Neuronal stem cell (in vitro differentiated cells): ENCODE data around the gene TMEM178A.

Experiments used
- DNase-seq: peaks from one replicate; pipeline ENCODE4 v3.0.0-alpha.2; 2013; ENCODE audit warnings: low spot score
- H2AFZ ChIP-seq: one replicate; pipeline ENCODE4 v1.6.1; 2013; ENCODE audit warnings: mild to moderate bottlenecking, low read length, inconsistent platforms
- H2AK5ac ChIP-seq: 2 replicates; pipeline ENCODE4 v1.6.1; 2013; ENCODE audit warnings: low read depth, mild to moderate bottlenecking, inconsistent platforms, low read length, moderate library complexity, mixed read lengths
- H2BK120ac ChIP-seq: 2 replicates; pipeline ENCODE4 v1.6.1; 2013; ENCODE audit warnings: low read depth, mild to moderate bottlenecking, inconsistent platforms, low read length, moderate library complexity, mixed read lengths
- H2BK12ac ChIP-seq: one replicate; pipeline ENCODE4 v1.6.1; 2013; ENCODE audit warnings: low read length, inconsistent platforms
- H2BK15ac ChIP-seq: 2 replicates; pipeline ENCODE4 v1.6.1; 2013; ENCODE audit warnings: mild to moderate bottlenecking, low read length, inconsistent platforms, mixed read lengths
- H2BK5ac ChIP-seq: one replicate; pipeline ENCODE4 v1.6.1; 2013; ENCODE audit warnings: inconsistent platforms, mild to moderate bottlenecking, low read length, moderate library complexity
- H3K14ac ChIP-seq: one replicate; pipeline ENCODE4 v1.6.1; 2013; ENCODE audit warnings: low read length, inconsistent platforms
- H3K18ac ChIP-seq: 2 replicates; pipeline ENCODE4 v1.6.1; 2013; ENCODE audit warnings: low read length, inconsistent platforms
- H3K23ac ChIP-seq: 2 replicates; pipeline ENCODE4 v1.6.1; 2013; ENCODE audit warnings: low read depth, mild to moderate bottlenecking, mixed read lengths, low read length, inconsistent platforms; ENCODE audit not compliant: poor library complexity
- H3K27ac ChIP-seq: replicated peaks from 3 replicates; pipeline ENCODE4 v1.5.1; 2013; ENCODE audit warnings: low read length, inconsistent platforms
- H3K27me3 ChIP-seq, 3 experiments: 2 replicates each; pipeline ENCODE4 v1.6.1; 2013; ENCODE audit warnings: low read length in 3 of 3, mild to moderate bottlenecking in 2 of 3, inconsistent platforms in 1 of 3, low read depth in 1 of 3, mixed read lengths in 1 of 3, moderate library complexity in 1 of 3; ENCODE audit not compliant: control insufficient read depth in 3 of 3, insufficient read depth in 3 of 3
- H3K36me3 ChIP-seq, 2 donors: replicated peaks in 1 of 2; 2 replicates each; pipeline ENCODE4 v1.6.1; 2013; ENCODE audit warnings: low read length in 2 of 2; ENCODE audit not compliant: control insufficient read depth in 2 of 2, insufficient read depth in 2 of 2
- H3K4ac ChIP-seq: 2 replicates; pipeline ENCODE4 v1.6.1; 2013; ENCODE audit warnings: inconsistent platforms, mild to moderate bottlenecking, low read length, moderate library complexity
- H3K4me1 ChIP-seq, 2 donors: 1 replicate in 1 of 2; 2 replicates in 1 of 2; pipeline ENCODE4 v1.6.1; 2013; ENCODE audit warnings: low read length in 2 of 2, low read depth in 1 of 2; ENCODE audit not compliant: control insufficient read depth in 2 of 2, insufficient read depth in 1 of 2
- H3K4me2 ChIP-seq: one replicate; pipeline ENCODE4 v1.6.1; 2013; ENCODE audit warnings: mild to moderate bottlenecking, low read length, inconsistent platforms; ENCODE audit not compliant: insufficient read depth, poor library complexity, severe bottlenecking
- H3K4me3 ChIP-seq, 2 donors: 2 replicates each; pipeline ENCODE4 v1.5.1; 2013; ENCODE audit warnings: low read length in 2 of 2, mild to moderate bottlenecking in 2 of 2, inconsistent platforms in 1 of 2, moderate library complexity in 1 of 2
- H3K79me1 ChIP-seq: one replicate; pipeline ENCODE4 v1.6.1; 2013; ENCODE audit warnings: low read depth, mild to moderate bottlenecking, inconsistent platforms, low read length, moderate library complexity
- H3K9ac ChIP-seq: one replicate; pipeline ENCODE4 v1.6.1; 2013; ENCODE audit warnings: mild to moderate bottlenecking, low read depth, low read length, inconsistent platforms; ENCODE audit not compliant: poor library complexity
- H3K9me3 ChIP-seq, 2 donors: replicated peaks in 1 of 2; 2 replicates each; pipeline versions ENCODE3 to v1.6.1; 2013; ENCODE audit warnings: low read length in 2 of 2, mild to moderate bottlenecking in 2 of 2, inconsistent platforms in 1 of 2, low read depth in 1 of 2, mixed read lengths in 1 of 2, moderate library complexity in 1 of 2; ENCODE audit not compliant: control insufficient read depth in 2 of 2, insufficient read depth in 1 of 2
- H4K8ac ChIP-seq: one replicate; pipeline ENCODE4 v1.6.1; 2013; ENCODE audit warnings: low read depth, mild to moderate bottlenecking, inconsistent platforms, low read length, moderate library complexity
- H4K91ac ChIP-seq: one replicate; pipeline ENCODE4 v1.6.1; 2013; ENCODE audit warnings: low read length, low read depth, mild to moderate bottlenecking, inconsistent platforms; ENCODE audit not compliant: poor library complexity
- WGBS, 2 donors: extraction: QIAGEN DNeasy Blood & Tissue Kit; methylation state at CpG; one replicate each; pipeline ENCODE4 v1.1.7; 2013; ENCODE audit warnings: missing lambda C conversion rate in 2 of 2, mixed read lengths in 1 of 2; ENCODE audit not compliant: insufficient read length in 2 of 2, insufficient replicate concordance in 1 of 2; ENCODE audit errors: extremely low coverage in 2 of 2; 5-methylcytosine and 5-hydroxymethylcytosine counted together

The TMEM178A gene

GRCh38 chr2:39671604-39672003 lies 5.9 kb downstream of the TMEM178A start:
- Histone ChIP-seq H3K4me2 (no peak overlapping the region), H4K8ac (no peak overlapping the region), H3K9me3 (peaks cover 0 to 31% of the 10 kb centered on the region in 2 donors), H2AFZ (no peak overlapping the region), H2BK15ac (no peak overlapping the region), H2BK12ac (no peak overlapping the region), H2BK120ac (no peak overlapping the region), H3K23ac (no peak overlapping the region), H3K4me1 (peaks cover 2 to 14% of the 10 kb centered on the region in 2 donors), H4K91ac (no peak overlapping the region), H3K27ac (no peak overlapping the region), H2AK5ac (no peak overlapping the region), H3K4ac (no peak overlapping the region), H3K9ac (no peak overlapping the region), H3K36me3 (peaks cover 0 to 44% of the 10 kb centered on the region in 2 donors), H3K4me3 (no peak overlapping the region), H3K27me3 (peaks cover 0 to 12% (median 0%) of the 10 kb centered on the region in 3 experiments), H2BK5ac (no peak overlapping the region), H3K79me1 (no peaks in the 10 kb centered on the region), H3K14ac (no peak overlapping the region), H3K18ac (no peak overlapping the region)
- no peak for DNase-seq
- no CpG with 5 or more reads among the region's 4 CpGs for WGBS, 2 donors

- Histone ChIP-seq H2BK5ac (no peak overlapping the region), H3K4me1 (peaks cover 0 to 3% of the 10 kb centered on the region in 2 donors), H2BK120ac (no peak overlapping the region), H2BK12ac (no peak overlapping the region), H3K9ac (no peak overlapping the region), H3K18ac (no peak overlapping the region), H3K9me3 (peaks cover 0 to 44% of the 10 kb centered on the region in 2 donors), H2AFZ (no peak overlapping the region), H3K36me3 (peaks cover 0 to 58% of the 10 kb centered on the region in 2 donors), H2BK15ac (no peak overlapping the region), H4K91ac (no peak overlapping the region), H3K27me3 (peaks cover 0 to under 1% (median 0%) of the 10 kb centered on the region in 3 experiments), H3K4ac (no peak overlapping the region), H2AK5ac (no peak overlapping the region), H3K23ac (no peak overlapping the region), H3K4me2 (no peak overlapping the region), H4K8ac (no peak overlapping the region), H3K27ac (no peak overlapping the region), H3K4me3 (no peak overlapping the region), H3K14ac (no peak overlapping the region), H3K79me1 (no peaks in the 10 kb centered on the region)
- DNase-seq = no peak
- no CpG with 5 or more reads among the region's 7 CpGs for WGBS, 2 donors
Measured at GRCh38 chr2:39673018-39673417, 7.3 kb downstream of the TMEM178A start.

GRCh38 chr2:39676342-39676741 lies 10.6 kb downstream of the TMEM178A start:
- no peak overlapping the region for H2BK15ac ChIP-seq
- no peak overlapping the region for H4K91ac ChIP-seq
- H3K14ac ChIP-seq = no peak overlapping the region
- peaks cover 0 to 82% of the 10 kb centered on the region in 2 donors for H3K36me3 ChIP-seq
- no peaks in the 10 kb centered on the region for H3K27me3 ChIP-seq
- no peaks in the 10 kb centered on the region for H3K79me1 ChIP-seq
- no peaks in the 10 kb centered on the region for H3K4me1 ChIP-seq
- H3K27ac ChIP-seq = no peak overlapping the region
- H3K9me3 ChIP-seq = peaks cover 0 to 59% of the 10 kb centered on the region in 2 donors
- no peak overlapping the region for H2BK5ac ChIP-seq
- no CpG with 5 or more reads among the region's 7 CpGs for WGBS, 2 donors
- DNase-seq = no peak
- no peak overlapping the region for H3K18ac ChIP-seq
- no peak overlapping the region for H3K23ac ChIP-seq
- H2AK5ac ChIP-seq = no peak overlapping the region
- no peak overlapping the region for H3K4me3 ChIP-seq
- no peak overlapping the region for H2AFZ ChIP-seq
- no peak overlapping the region for H2BK12ac ChIP-seq
- no peak overlapping the region for H4K8ac ChIP-seq
- no peak overlapping the region for H3K4me2 ChIP-seq
- H3K9ac ChIP-seq = no peak overlapping the region
- no peak overlapping the region for H2BK120ac ChIP-seq
- no peak overlapping the region for H3K4ac ChIP-seq

GRCh38 chr2:39678170-39678569 lies 12.5 kb downstream of the TMEM178A start:
- no peak overlapping the region for H2AFZ ChIP-seq
- no peak overlapping the region for H4K91ac ChIP-seq
- H3K4ac ChIP-seq = no peak overlapping the region
- no peak overlapping the region for H2BK15ac ChIP-seq
- no peaks in the 10 kb centered on the region for H3K79me1 ChIP-seq
- no peak overlapping the region for H3K14ac ChIP-seq
- H3K23ac ChIP-seq = no peak overlapping the region
- no peak overlapping the region for H2BK5ac ChIP-seq
- peaks cover 0 to 74% of the 10 kb centered on the region in 2 donors for H3K36me3 ChIP-seq
- DNase-seq = no peak
- H2AK5ac ChIP-seq = no peak overlapping the region
- no peak overlapping the region for H3K27ac ChIP-seq
- H3K27me3 ChIP-seq = no peaks in the 10 kb centered on the region
- no peak overlapping the region for H3K4me3 ChIP-seq
- no peak overlapping the region for H2BK12ac ChIP-seq
- H3K4me2 ChIP-seq = no peak overlapping the region
- no peak overlapping the region for H3K9ac ChIP-seq
- no peak overlapping the region for H3K18ac ChIP-seq
- peaks cover 0 to 43% of the 10 kb centered on the region in 2 donors for H3K9me3 ChIP-seq
- no peak overlapping the region for H4K8ac ChIP-seq
- H2BK120ac ChIP-seq = no peak overlapping the region
- no CpG with 5 or more reads among the region's 2 CpGs for WGBS, 2 donors
- no peaks in the 10 kb centered on the region for H3K4me1 ChIP-seq
